Stimulated activated CD8-positive, alpha-beta memory T cell treated with anti-CD3 and anti-CD28 coated beads, Interleukin-15, amount 100 ng/mL, for 48 hours (primary cell): ENCODE results near the gene VPS29.

Experiments used
- DNase-seq, 2 donors: peaks; one replicate each; pipeline ENCODE4 v3.0.0-alpha.2; 2020; ENCODE audit warnings: low read depth in 2 of 2

Gene VPS29

DNA sequence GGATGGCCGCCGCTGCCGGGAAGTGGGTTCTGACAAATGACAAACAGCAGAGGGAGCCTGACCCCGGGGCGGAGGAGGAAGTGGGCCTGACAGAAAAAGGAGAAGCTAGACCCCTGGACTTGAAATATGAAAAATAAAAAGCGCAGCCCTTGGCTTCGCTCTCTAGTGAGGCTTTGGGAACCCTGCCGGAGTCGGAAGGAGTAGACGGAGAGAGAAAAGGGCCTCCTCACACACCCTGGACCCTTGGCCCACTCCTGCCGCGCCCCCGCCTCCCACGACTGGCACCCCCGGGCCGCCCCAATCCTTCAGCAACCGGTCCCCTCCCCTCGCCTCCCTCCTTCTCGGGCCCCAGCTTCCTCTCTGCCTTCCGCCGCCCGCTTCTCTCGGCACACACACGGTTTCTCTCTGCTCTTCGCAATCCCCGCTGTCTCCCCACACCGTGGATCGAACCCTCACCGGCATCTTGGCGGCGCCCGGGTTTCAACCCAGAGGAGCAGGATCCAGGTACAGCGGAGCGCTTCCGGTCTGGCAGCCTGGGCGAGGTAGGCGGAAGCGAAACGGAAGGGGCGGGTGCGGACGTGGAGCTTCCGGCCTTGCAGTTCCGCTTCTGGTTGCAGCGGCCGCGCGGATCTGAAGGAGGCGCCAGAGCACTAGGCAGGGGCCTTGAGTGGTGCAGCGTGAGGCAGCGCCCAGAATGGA, 52.0 kb downstream of the VPS29 start, which contains the start of gene ARPC3:
Gene ARPC3 (minus strand): TSS at position 539 of the 699 bp plus-strand sequence. CDS start 77 bp downstream, at position 462.
- peak; percentile 92 for DNase-seq

DNA sequence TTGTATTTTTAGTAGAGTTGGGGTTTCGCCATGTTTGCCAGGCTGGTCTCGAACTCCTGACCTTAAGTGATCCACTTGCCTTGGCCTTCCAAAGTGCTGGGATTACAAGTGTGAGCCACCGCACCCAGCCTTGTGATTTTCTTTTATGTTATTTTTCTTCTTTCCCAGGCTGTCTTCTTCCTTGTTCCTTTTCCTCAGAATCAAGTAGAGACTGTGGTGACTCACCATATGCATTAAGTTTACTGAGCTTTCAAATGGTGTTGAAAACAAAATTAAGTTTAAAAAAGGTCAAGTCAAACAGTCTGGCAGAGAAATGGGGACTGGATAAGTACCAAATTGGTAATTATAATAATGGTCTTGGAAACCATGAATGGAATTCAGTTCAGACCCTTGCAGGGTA, 57.5 kb downstream of the VPS29 start:
- DNase-seq: no peak
